ENCODE data around the gene TIE1. TPM values are rescaled to one million over a fixed set of nuclear protein-coding genes. Genes with fewer than 3 reads are reported as not detected.

Gene TIE1
- total RNA-seq, 1 donor from 2014 or later = 0.98 TPM

DNA sequence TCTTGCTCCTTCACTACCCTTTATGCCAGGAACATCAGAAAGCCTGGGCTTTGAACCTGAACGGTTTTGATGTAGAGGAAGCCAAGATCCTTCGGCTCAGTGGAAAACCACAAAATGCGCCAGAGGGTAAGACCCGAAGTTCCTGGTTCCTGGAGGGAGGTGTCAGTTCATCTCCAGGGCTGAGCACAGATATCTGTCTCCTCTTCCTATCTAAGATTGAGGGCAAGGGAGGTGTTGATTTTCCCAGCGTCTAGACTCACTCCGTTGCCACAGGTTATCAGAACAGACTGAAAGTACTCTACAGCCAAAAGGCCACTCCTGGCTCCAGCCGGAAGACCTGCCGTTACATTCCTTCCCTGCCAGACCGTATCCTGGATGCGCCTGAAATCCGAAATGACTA lies 58.9 kb downstream of the TIE1 start:
- no peak for FAIRE-seq
- Histone ChIP-seq H3K79me2 (ENCODE audit: insufficient read depth, low read length) (peaks cover 57% of the 10 kb centered on the region), H3K27me3 (ENCODE audit: insufficient read depth, low read length) (no peaks in the 10 kb centered on the region), H4K20me1 (ENCODE audit: insufficient read depth, low read length) (peaks cover 43% of the 10 kb centered on the region), H2AFZ (ENCODE audit: low read depth, low read length) (no peak overlapping the region), H3K27ac (ENCODE audit: low read depth, low read length) (peak overlapping the region; percentile 72), H3K36me3 (ENCODE audit: insufficient read depth, low read length) (peaks cover 40% of the 10 kb centered on the region), H3K9ac (ENCODE audit: low read length) (peak overlapping the region; percentile 84), H3K4me3 (ENCODE audit: insufficient read depth, low read depth, low read length) (peak overlapping the region; percentile 79), H3K4me2 (ENCODE audit: low read length) (peak overlapping the region; percentile 92), H3K9me3 (ENCODE audit: insufficient read depth, low read depth, low read length) (no peaks in the 10 kb centered on the region), H3K4me1 (ENCODE audit: insufficient read depth, low read length) (peaks cover 29% of the 10 kb centered on the region)
- DNase-seq (ENCODE audit: low read depth) = no peak
- peak overlapping the region; percentile 92 for H3K4me3 Mint-ChIP-seq (ENCODE audit: unreplicated experiment)
- no peaks in the 10 kb centered on the region for H3K9me3 Mint-ChIP-seq (ENCODE audit: unreplicated experiment)
- H3K36me3 Mint-ChIP-seq (ENCODE audit: low read depth, unreplicated experiment) = peaks cover 24% of the 10 kb centered on the region
- H3K4me1 Mint-ChIP-seq (ENCODE audit: low read depth, unreplicated experiment) = peaks cover 2% of the 10 kb centered on the region
- TF ChIP-seq, protein P1, sequence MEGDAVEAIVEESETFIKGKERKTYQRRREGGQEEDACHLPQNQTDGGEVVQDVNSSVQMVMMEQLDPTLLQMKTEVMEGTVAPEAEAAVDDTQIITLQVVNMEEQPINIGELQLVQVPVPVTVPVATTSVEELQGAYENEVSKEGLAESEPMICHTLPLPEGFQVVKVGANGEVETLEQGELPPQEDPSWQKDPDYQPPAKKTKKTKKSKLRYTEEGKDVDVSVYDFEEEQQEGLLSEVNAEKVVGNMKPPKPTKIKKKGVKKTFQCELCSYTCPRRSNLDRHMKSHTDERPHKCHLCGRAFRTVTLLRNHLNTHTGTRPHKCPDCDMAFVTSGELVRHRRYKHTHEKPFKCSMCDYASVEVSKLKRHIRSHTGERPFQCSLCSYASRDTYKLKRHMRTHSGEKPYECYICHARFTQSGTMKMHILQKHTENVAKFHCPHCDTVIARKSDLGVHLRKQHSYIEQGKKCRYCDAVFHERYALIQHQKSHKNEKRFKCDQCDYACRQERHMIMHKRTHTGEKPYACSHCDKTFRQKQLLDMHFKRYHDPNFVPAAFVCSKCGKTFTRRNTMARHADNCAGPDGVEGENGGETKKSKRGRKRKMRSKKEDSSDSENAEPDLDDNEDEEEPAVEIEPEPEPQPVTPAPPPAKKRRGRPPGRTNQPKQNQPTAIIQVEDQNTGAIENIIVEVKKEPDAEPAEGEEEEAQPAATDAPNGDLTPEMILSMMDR (IDR thresholded peaks at IDR 0.05; ENCODE audit: insufficient read depth, low read depth, low read length) = no peak
- TF ChIP-seq EZH2 (IDR thresholded peaks at IDR 0.05; ENCODE audit: insufficient read depth, low read length) = no peak
- peak overlapping the region; percentile 66 for H3K27ac Mint-ChIP-seq (ENCODE audit: unreplicated experiment)
- H3K27me3 Mint-ChIP-seq (ENCODE audit: low read depth, unreplicated experiment) = no peaks in the 10 kb centered on the region

DNA sequence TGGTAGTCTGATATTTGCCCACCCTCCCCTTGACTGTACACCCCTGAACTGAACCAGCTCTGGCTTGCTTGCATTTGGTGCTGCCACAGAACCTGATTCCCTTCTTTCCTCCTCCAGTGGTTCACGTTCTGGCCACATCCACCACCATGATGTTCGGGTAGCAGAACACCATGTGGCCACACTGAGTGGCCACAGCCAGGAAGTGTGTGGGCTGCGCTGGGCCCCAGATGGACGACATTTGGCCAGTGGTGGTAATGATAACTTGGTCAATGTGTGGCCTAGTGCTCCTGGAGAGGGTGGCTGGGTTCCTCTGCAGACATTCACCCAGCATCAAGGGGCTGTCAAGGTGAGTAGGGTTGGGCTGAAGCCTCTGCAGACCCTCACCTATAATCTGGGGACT lies 59.8 kb downstream of the TIE1 start:
- Mint-ChIP-seq H3K27me3 (ENCODE audit: low read depth, unreplicated experiment) (no peaks in the 10 kb centered on the region), H3K4me3 (ENCODE audit: unreplicated experiment) (no peak overlapping the region), H3K36me3 (ENCODE audit: low read depth, unreplicated experiment) (peaks cover 30% of the 10 kb centered on the region), H3K4me1 (ENCODE audit: low read depth, unreplicated experiment) (peaks cover 6% of the 10 kb centered on the region), H3K9me3 (ENCODE audit: unreplicated experiment) (no peaks in the 10 kb centered on the region), H3K27ac (ENCODE audit: unreplicated experiment) (no peak overlapping the region)
- DNase-seq (ENCODE audit: low read depth) (no peak), FAIRE-seq (no peak)
- Histone ChIP-seq H3K4me3 (ENCODE audit: insufficient read depth, low read depth, low read length) (peak overlapping the region; percentile 79), H3K79me2 (ENCODE audit: insufficient read depth, low read length) (peaks cover 66% of the 10 kb centered on the region), H3K4me1 (ENCODE audit: insufficient read depth, low read length) (peaks cover 31% of the 10 kb centered on the region), H4K20me1 (ENCODE audit: insufficient read depth, low read length) (peaks cover 52% of the 10 kb centered on the region), H3K9ac (ENCODE audit: low read length) (peak overlapping the region; percentile 84), H3K27me3 (ENCODE audit: insufficient read depth, low read length) (no peaks in the 10 kb centered on the region), H3K4me2 (ENCODE audit: low read length) (peak overlapping the region; percentile 92), H3K9me3 (ENCODE audit: insufficient read depth, low read depth, low read length) (no peaks in the 10 kb centered on the region), H2AFZ (ENCODE audit: low read depth, low read length) (no peak overlapping the region), H3K36me3 (ENCODE audit: insufficient read depth, low read length) (peaks cover 45% of the 10 kb centered on the region), H3K27ac (ENCODE audit: low read depth, low read length) (no peak overlapping the region)
- TF ChIP-seq, protein P1 (IDR thresholded peaks at IDR 0.05; ENCODE audit: insufficient read depth, low read depth, low read length) = no peak
- no peak for TF ChIP-seq EZH2 (IDR thresholded peaks at IDR 0.05; ENCODE audit: insufficient read depth, low read length)

DNA sequence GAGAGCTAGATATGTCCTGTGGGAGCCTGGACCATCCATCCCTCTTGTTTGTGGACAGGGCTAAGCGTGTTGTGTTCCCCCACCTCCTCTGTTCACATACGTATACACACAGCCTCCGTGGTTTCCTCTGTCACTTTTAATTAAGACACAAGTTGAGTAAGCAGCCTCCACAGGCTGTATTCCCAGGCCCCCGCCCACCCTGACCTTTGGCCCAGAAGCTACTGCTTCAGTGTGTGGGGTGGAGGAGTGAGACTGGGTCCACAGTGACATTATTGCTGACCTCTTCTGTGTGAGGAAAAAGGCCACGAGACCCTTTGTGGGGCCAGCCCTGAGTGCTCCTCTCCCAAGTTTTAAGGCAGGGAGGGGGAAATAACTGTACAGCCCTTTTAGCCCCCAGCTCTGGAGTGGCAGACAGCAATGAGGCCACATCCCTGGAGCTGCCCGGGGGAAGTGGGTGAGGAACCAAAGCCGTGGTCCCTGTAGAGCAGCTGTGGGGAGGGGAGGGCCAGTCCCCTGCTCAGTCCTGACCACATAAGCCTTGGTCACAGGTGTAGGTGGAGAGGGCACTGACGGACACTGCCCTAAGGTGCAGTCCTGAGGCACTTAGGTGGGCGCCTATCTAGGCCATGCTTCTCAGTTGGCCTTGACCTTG lies 62.6 kb downstream of the TIE1 start:
- no peaks in the 10 kb centered on the region for H3K27me3 Mint-ChIP-seq (ENCODE audit: low read depth, unreplicated experiment)
- peaks cover 18% of the 10 kb centered on the region for H3K4me1 Mint-ChIP-seq (ENCODE audit: low read depth, unreplicated experiment)
- FAIRE-seq (no peak), DNase-seq (ENCODE audit: low read depth) (no peak)
- no peak overlapping the region for H3K4me3 ChIP-seq (ENCODE audit: insufficient read depth, low read depth, low read length)
- H3K4me3 Mint-ChIP-seq (ENCODE audit: unreplicated experiment) = no peak overlapping the region
- no peaks in the 10 kb centered on the region for H3K9me3 Mint-ChIP-seq (ENCODE audit: unreplicated experiment)
- no peaks in the 10 kb centered on the region for H3K27me3 ChIP-seq (ENCODE audit: insufficient read depth, low read length)
- no peak overlapping the region for H3K27ac Mint-ChIP-seq (ENCODE audit: unreplicated experiment)
- no peak overlapping the region for H3K9ac ChIP-seq (ENCODE audit: low read length)
- H3K27ac ChIP-seq (ENCODE audit: low read depth, low read length) = no peak overlapping the region
- H3K36me3 ChIP-seq (ENCODE audit: insufficient read depth, low read length) = peaks cover 45% of the 10 kb centered on the region
- H2AFZ ChIP-seq (ENCODE audit: low read depth, low read length) = no peak overlapping the region
- H3K4me2 ChIP-seq (ENCODE audit: low read length) = no peak overlapping the region
- peaks cover 64% of the 10 kb centered on the region for H4K20me1 ChIP-seq (ENCODE audit: insufficient read depth, low read length)
- TF ChIP-seq, protein P1 (IDR thresholded peaks at IDR 0.05; ENCODE audit: insufficient read depth, low read depth, low read length) = no peak
- no peak for TF ChIP-seq EZH2 (IDR thresholded peaks at IDR 0.05; ENCODE audit: insufficient read depth, low read length)
- H3K4me1 ChIP-seq (ENCODE audit: insufficient read depth, low read length) = peaks cover 44% of the 10 kb centered on the region
- H3K79me2 ChIP-seq (ENCODE audit: insufficient read depth, low read length) = peaks cover 91% of the 10 kb centered on the region
- H3K9me3 ChIP-seq (ENCODE audit: insufficient read depth, low read depth, low read length) = no peaks in the 10 kb centered on the region
- H3K36me3 Mint-ChIP-seq (ENCODE audit: low read depth, unreplicated experiment) = peaks cover 32% of the 10 kb centered on the region

Measured in astrocyte (in vitro differentiated cells and primary cell).